ENCODE results near the gene LSAMP. TPM values are rescaled to one million over a fixed set of nuclear protein-coding genes. Genes with fewer than 3 reads are reported as not detected.

Gene LSAMP
- total and polyA plus RNA-seq, 2 donors (not counting 1 experiment from before 2014, with no cell fraction given), result not detected

DNA sequence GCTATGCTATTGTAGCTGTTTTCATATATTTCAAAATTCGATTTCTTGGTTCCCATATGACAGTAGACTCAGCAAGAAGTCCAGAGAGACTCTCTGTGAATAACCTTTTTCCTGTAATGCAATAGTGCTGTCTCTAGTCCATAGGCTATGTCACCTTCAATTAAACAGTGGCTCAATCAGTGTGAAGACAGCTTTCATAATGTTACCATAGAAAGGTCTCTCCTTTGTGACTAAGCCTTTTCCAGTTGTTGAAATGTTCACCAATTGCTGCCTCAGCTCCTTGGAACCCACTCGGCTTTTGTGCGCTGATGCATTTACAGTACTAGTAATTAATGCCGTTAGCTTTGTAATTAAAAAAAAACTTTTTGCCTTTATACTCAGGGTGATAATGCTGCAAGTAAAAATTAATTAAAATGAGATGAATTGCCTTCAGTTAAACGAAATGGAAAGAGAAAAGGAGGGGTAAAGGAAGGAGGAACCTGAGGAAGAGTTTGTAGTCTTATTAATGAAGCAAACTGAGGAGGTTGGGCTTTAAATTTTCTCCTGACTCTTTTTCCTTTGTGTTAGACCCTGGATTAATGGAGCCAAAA is 214.8 kb downstream of the LSAMP start:
- H3K4me3 ChIP-seq (ENCODE audit: control extremely low read depth in 1 of 5, extremely low read depth in 1 of 5, insufficient read depth in 1 of 5, low read depth in 2 of 5, low read length in 4 of 5), result no peak overlapping the region
- H3K4me2 ChIP-seq (replicated peaks; ENCODE audit: low read depth, low read length, poor library complexity, severe bottlenecking), result no peak overlapping the region
- no peak for DNase-seq
- H3K9ac ChIP-seq (ENCODE audit: low read length), result no peak overlapping the region
- no peak for ATAC-seq (ENCODE audit: low read depth)
- H4K20me1 ChIP-seq (ENCODE audit: control insufficient read depth, insufficient read depth, low read length, poor library complexity, severe bottlenecking), result no peaks in the 10 kb centered on the region
- Mint-ChIP-seq H3K4me1 (no peaks in the 10 kb centered on the region), H3K27me3 (no peaks in the 10 kb centered on the region), H3K4me3 (no peak overlapping the region), H3K9me3 (ENCODE audit: insufficient read depth) (no peaks in the 10 kb centered on the region), H3K27ac (no peak overlapping the region)
- no peaks in the 10 kb centered on the region for H3K4me1 ChIP-seq (ENCODE audit: control insufficient read depth in 2 of 2, insufficient read depth in 2 of 2, low read length in 2 of 2)
- intact Hi-C loops (cut with micrococcal nuclease), result no loop called here
- TF ChIP-seq EZH2 (IDR thresholded peaks at IDR 0.05; ENCODE audit: borderline replicate concordance, insufficient read depth, low read depth, low read length, poor library complexity, severe bottlenecking), result no peak
- TF ChIP-seq, protein P1, sequence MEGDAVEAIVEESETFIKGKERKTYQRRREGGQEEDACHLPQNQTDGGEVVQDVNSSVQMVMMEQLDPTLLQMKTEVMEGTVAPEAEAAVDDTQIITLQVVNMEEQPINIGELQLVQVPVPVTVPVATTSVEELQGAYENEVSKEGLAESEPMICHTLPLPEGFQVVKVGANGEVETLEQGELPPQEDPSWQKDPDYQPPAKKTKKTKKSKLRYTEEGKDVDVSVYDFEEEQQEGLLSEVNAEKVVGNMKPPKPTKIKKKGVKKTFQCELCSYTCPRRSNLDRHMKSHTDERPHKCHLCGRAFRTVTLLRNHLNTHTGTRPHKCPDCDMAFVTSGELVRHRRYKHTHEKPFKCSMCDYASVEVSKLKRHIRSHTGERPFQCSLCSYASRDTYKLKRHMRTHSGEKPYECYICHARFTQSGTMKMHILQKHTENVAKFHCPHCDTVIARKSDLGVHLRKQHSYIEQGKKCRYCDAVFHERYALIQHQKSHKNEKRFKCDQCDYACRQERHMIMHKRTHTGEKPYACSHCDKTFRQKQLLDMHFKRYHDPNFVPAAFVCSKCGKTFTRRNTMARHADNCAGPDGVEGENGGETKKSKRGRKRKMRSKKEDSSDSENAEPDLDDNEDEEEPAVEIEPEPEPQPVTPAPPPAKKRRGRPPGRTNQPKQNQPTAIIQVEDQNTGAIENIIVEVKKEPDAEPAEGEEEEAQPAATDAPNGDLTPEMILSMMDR (IDR thresholded peaks at IDR 0.05), result no peak
- WGBS (ENCODE audit: insufficient coverage), result 44% methylated on average over 1 of the region's 5 CpGs
- ChIA-PET CTCF (no interaction called here), POLR2A (no interaction called here)
- no peaks in the 10 kb centered on the region for H3K36me3 ChIP-seq (replicated peaks in 1 of 2; ENCODE audit: control extremely low read depth in 1 of 2, control insufficient read depth in 1 of 2, extremely low read depth in 1 of 2, insufficient read depth in 2 of 2, low read length in 1 of 2)
- no peaks in the 10 kb centered on the region for H3K79me2 ChIP-seq (ENCODE audit: control insufficient read depth, insufficient read depth, low read length)
- no peaks in the 10 kb centered on the region for H3K9me3 ChIP-seq (ENCODE audit: control extremely low read depth in 1 of 3, control insufficient read depth in 2 of 3, insufficient read depth in 1 of 3, low read length in 2 of 3)
- H2AFZ ChIP-seq (ENCODE audit: insufficient read depth, low read depth, low read length, poor library complexity, severe bottlenecking), result no peak overlapping the region
- H3K27me3 ChIP-seq (replicated peaks in 1 of 4; ENCODE audit: control extremely low read depth in 1 of 4, control insufficient read depth in 3 of 4, insufficient read depth in 4 of 4, low read length in 3 of 4), result no peaks in the 10 kb centered on the region
- H3K27ac ChIP-seq (ENCODE audit: low read length in 2 of 2), result no peak overlapping the region

DNA sequence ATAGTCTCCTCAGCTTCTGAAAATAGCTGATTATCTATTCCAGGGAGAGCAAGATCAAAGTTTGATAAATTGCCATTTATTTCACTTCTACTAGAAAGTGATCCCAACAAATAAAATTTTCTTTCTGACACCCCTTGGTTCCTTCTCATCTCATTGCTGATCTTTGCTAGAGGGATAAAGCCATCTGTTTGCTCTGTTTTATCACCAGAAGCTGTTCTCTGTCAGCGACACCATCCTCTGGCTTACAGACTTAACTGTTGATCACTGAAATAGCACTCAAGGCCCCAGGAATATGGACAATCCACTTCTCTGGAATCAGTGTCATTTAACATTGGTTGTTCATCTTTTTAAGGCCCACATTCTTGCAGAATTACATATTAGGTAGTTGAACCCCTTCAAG is 219.0 kb downstream of the LSAMP start:
- POLR2A ChIA-PET, result no interaction called here

More for the DNA sequence above, 219.0 kb downstream of the LSAMP start:
- H3K4me2 ChIP-seq (replicated peaks; ENCODE audit: low read depth, low read length, poor library complexity, severe bottlenecking), result no peak overlapping the region
- 83% methylated on average over 1 of the region's 1 CpG for WGBS (ENCODE audit: insufficient coverage)
- Mint-ChIP-seq H3K9me3 (ENCODE audit: insufficient read depth) (no peaks in the 10 kb centered on the region), H3K4me3 (no peak overlapping the region), H3K27me3 (no peaks in the 10 kb centered on the region), H3K4me1 (no peaks in the 10 kb centered on the region), H3K27ac (no peak overlapping the region)
- intact Hi-C loops (cut with micrococcal nuclease), result no loop called here
- no peak overlapping the region for H2AFZ ChIP-seq (ENCODE audit: insufficient read depth, low read depth, low read length, poor library complexity, severe bottlenecking)
- H3K9me3 ChIP-seq (ENCODE audit: control extremely low read depth in 1 of 3, control insufficient read depth in 2 of 3, insufficient read depth in 1 of 3, low read length in 2 of 3), result no peaks in the 10 kb centered on the region
- no peaks in the 10 kb centered on the region for H3K27me3 ChIP-seq (replicated peaks in 1 of 4; ENCODE audit: control extremely low read depth in 1 of 4, control insufficient read depth in 3 of 4, insufficient read depth in 4 of 4, low read length in 3 of 4)
- TF ChIP-seq, protein P1 (IDR thresholded peaks at IDR 0.05), result no peak
- TF ChIP-seq EZH2 (IDR thresholded peaks at IDR 0.05; ENCODE audit: borderline replicate concordance, insufficient read depth, low read depth, low read length, poor library complexity, severe bottlenecking), result no peak
- no peaks in the 10 kb centered on the region for H3K4me1 ChIP-seq (ENCODE audit: control insufficient read depth in 2 of 2, insufficient read depth in 2 of 2, low read length in 2 of 2)
- H4K20me1 ChIP-seq (ENCODE audit: control insufficient read depth, insufficient read depth, low read length, poor library complexity, severe bottlenecking), result no peaks in the 10 kb centered on the region
- DNase-seq (no peak), ATAC-seq (ENCODE audit: low read depth) (no peak)
- no peak overlapping the region for H3K27ac ChIP-seq (ENCODE audit: low read length in 2 of 2)
- H3K79me2 ChIP-seq (ENCODE audit: control insufficient read depth, insufficient read depth, low read length), result no peaks in the 10 kb centered on the region
- no peak overlapping the region for H3K9ac ChIP-seq (ENCODE audit: low read length)
- CTCF ChIA-PET, result no interaction called here
- no peaks in the 10 kb centered on the region for H3K36me3 ChIP-seq (replicated peaks in 1 of 2; ENCODE audit: control extremely low read depth in 1 of 2, control insufficient read depth in 1 of 2, extremely low read depth in 1 of 2, insufficient read depth in 2 of 2, low read length in 1 of 2)
- H3K4me3 ChIP-seq (ENCODE audit: control extremely low read depth in 1 of 5, extremely low read depth in 1 of 5, insufficient read depth in 1 of 5, low read depth in 2 of 5, low read length in 4 of 5), result no peak overlapping the region
